Upper lobe of left lung (tissue), 6 donors: ENCODE data around the gene MSI2. TPM values are rescaled to one million over a fixed set of nuclear protein-coding genes. Genes with fewer than 3 reads are reported as not detected.

Experiments
- ATAC-seq, 2 donors: fragments of 200-7000 bp; cut with Tn5 transposase; one replicate each; pipeline ENCODE4 v1.9.1; 2022; ENCODE audit warnings: mild to moderate bottlenecking in 2 of 2, moderate library complexity in 2 of 2; ENCODE audit not compliant: low FRiP score in 2 of 2
- DNase-seq, 2 donors: peaks; one replicate each; pipeline ENCODE4 v3.0.0-alpha.2; 2019 to 2020
- H3K27ac ChIP-seq, 4 donors: fragments of 200-600 bp; sonication (generic); one replicate each; pipeline ENCODE4 v1.5.1; 2016 to 2019
- H3K27me3 ChIP-seq, 4 donors: fragments of 200-600 bp; sonication (generic); one replicate each; pipeline ENCODE4 v1.5.1; 2017 to 2019
- H3K36me3 ChIP-seq, 4 donors: fragments of 200-600 bp; sonication (generic); one replicate each; pipeline ENCODE4 v1.5.1; 2016 to 2019
- H3K4me1 ChIP-seq, 4 donors: fragments of 200-600 bp; sonication (generic); one replicate each; pipeline ENCODE4 v1.5.1; 2018 to 2019
- H3K4me3 ChIP-seq, 4 donors: fragments of 200-600 bp; sonication (generic); one replicate each; pipeline ENCODE4 v1.5.1; 2017 to 2019; ENCODE audit warnings: mild to moderate bottlenecking in 2 of 4, moderate library complexity in 1 of 4
- H3K9me3 ChIP-seq, 4 donors: fragments of 200-600 bp; sonication (generic); one replicate each; pipeline ENCODE4 v1.5.1; 2018 to 2019
- CTCF ChIP-seq, 6 experiments: fragments of 450-650 bp in 4 of 6; fragments of 200-600 bp in 2 of 6; sonication (generic) in 2 of 6; IDR thresholded peaks; one replicate each; pipeline ENCODE4 v1.5.1; 2016 to 2019; ENCODE audit warnings: antibody characterized with exemption in 6 of 6
- EP300 ChIP-seq, 4 donors: sonication (generic); formaldehyde crosslinking; IDR thresholded peaks; one replicate each; pipeline ENCODE4 v1.5.1; 2017; ENCODE audit warnings: antibody characterized with exemption in 4 of 4, control low read depth in 2 of 4
- POLR2A ChIP-seq, 4 donors: fragments of 450-650 bp; IDR thresholded peaks; one replicate each; pipeline ENCODE4 v1.5.1; 2016 to 2017; ENCODE audit warnings: antibody characterized with exemption in 4 of 4, mild to moderate bottlenecking in 2 of 4
- POLR2AphosphoS5 ChIP-seq, 2 donors: sonication (generic); formaldehyde crosslinking; IDR thresholded peaks; one replicate each; pipeline ENCODE4 v1.5.1; 2017; ENCODE audit warnings: antibody characterized with exemption in 2 of 2
- WGBS, 2 donors: methylation state at CpG; one replicate each; pipeline ENCODE4 v1.1.5; 2017 to 2018; 5-methylcytosine and 5-hydroxymethylcytosine counted together
- total RNA-seq, 6 donors: library from RNA; depleted of rRNA in 4 of 6; stranded (reverse); fragments of >200 nt in 4 of 6; gene quantifications; one replicate each; pipeline versions ENCODE4 v1.1.0 to v1.2.1, GENCODE V29; 2016 to 2021
- donor health status: DM: no; HTN: no; CAD: no; lungs with moderate emphysema.
- donor health status: DM: no; HTN: yes; CAD: no; lungs with severe emphysema.

MSI2 gene
- total RNA-seq, 6 donors from 2014 or later: 20.1 to 44.0 (median 32.2) TPM

GRCh38 chr17:57668332-57668731 lies 412.0 kb downstream of the MSI2 start:
- TF ChIP-seq POLR2A (IDR thresholded peaks at IDR 0.05): no peak
- 91 to 94% methylated on average over 3 of the region's 3 CpGs for WGBS, 2 donors
- peaks cover 5 to 18% (median 9%) of the 10 kb centered on the region in 4 donors for H3K4me1 ChIP-seq
- no peaks in the 10 kb centered on the region for H3K36me3 ChIP-seq
- DNase-seq (no peak), ATAC-seq (no peak)
- no peak overlapping the region for H3K27ac ChIP-seq
- H3K9me3 ChIP-seq: no peaks in the 10 kb centered on the region
- no peak overlapping the region for H3K4me3 ChIP-seq
- H3K27me3 ChIP-seq: no peaks in the 10 kb centered on the region

- H3K4me3 ChIP-seq: no peak overlapping the region
- H3K9me3 ChIP-seq: no peaks in the 10 kb centered on the region
- no peaks in the 10 kb centered on the region for H3K36me3 ChIP-seq
- no peak overlapping the region for H3K27ac ChIP-seq
- peaks cover 0 to 11% (median 7%) of the 10 kb centered on the region in 4 donors for H3K4me1 ChIP-seq
- no peak for TF ChIP-seq CTCF (IDR thresholded peaks at IDR 0.05)
- no peak for TF ChIP-seq EP300 (IDR thresholded peaks at IDR 0.05)
- TF ChIP-seq POLR2A (IDR thresholded peaks at IDR 0.05): no peak
- no peak for TF ChIP-seq POLR2AphosphoS5 (IDR thresholded peaks at IDR 0.05)
- no peak for DNase-seq
- WGBS, 2 donors: 86 to 87% methylated on average over 9 to 10 of the region's 10 CpGs
- no peak for ATAC-seq
- no peaks in the 10 kb centered on the region for H3K27me3 ChIP-seq
Measured at GRCh38 chr17:57669671-57670529, 413.6 kb downstream of the MSI2 start.

- Histone ChIP-seq H3K9me3 (no peaks in the 10 kb centered on the region), H3K27me3 (no peaks in the 10 kb centered on the region), H3K36me3 (peaks cover 0 to 5% (median 2%) of the 10 kb centered on the region in 4 donors), H3K4me3 (no peak overlapping the region), H3K4me1 (peaks cover 0 to 11% (median 7%) of the 10 kb centered on the region in 4 donors), H3K27ac (no peak overlapping the region)
- WGBS, 2 donors: 81 to 87% methylated on average over 8 of the region's 8 CpGs
- ATAC-seq (no peak), DNase-seq (no peak)
- TF ChIP-seq POLR2A (IDR thresholded peaks at IDR 0.05): no peak
- TF ChIP-seq POLR2AphosphoS5 (IDR thresholded peaks at IDR 0.05): no peak
- TF ChIP-seq CTCF (IDR thresholded peaks at IDR 0.05): no peak
- TF ChIP-seq EP300 (IDR thresholded peaks at IDR 0.05): no peak
Measured at GRCh38 chr17:57670769-57671569, 414.6 kb downstream of the MSI2 start.

- ATAC-seq (peak; percentile 78 to 92), DNase-seq (peak in 1 of 2 donors; percentile 70)
- H3K4me3 ChIP-seq: no peak overlapping the region
- 42 to 58% methylated on average over 11 to 21 of the region's 21 CpGs for WGBS, 2 donors
- no peaks in the 10 kb centered on the region for H3K27me3 ChIP-seq
- H3K9me3 ChIP-seq: no peaks in the 10 kb centered on the region
- peaks cover 0 to 10% (median 5%) of the 10 kb centered on the region in 4 donors for H3K4me1 ChIP-seq
- TF ChIP-seq CTCF (IDR thresholded peaks at IDR 0.05) (peak; percentile 77 to 92 (median 86)), POLR2A (IDR thresholded peaks at IDR 0.05) (no peak)
- H3K27ac ChIP-seq: no peak overlapping the region
- H3K36me3 ChIP-seq: peaks cover 0 to 5% (median 2%) of the 10 kb centered on the region in 4 donors
Measured at GRCh38 chr17:57671667-57672632, 415.6 kb downstream of the MSI2 start.
